CD4-positive, alpha-beta T cell treated with Interleukin-2 at 100 ng/mL for 4 hours (primary cell): ENCODE data around the gene PSG5.
"Not testable (repeated sequence)": the region's sequence is repeated elsewhere in the genome, so short reads cannot be mapped to it uniquely, and the experiment has no call there.

Experiments used
- DNase-seq: peaks from one replicate; pipeline ENCODE4 v3.0.0-alpha.2; 2020; ENCODE audit warnings: low spot score

PSG5 gene

DNA sequence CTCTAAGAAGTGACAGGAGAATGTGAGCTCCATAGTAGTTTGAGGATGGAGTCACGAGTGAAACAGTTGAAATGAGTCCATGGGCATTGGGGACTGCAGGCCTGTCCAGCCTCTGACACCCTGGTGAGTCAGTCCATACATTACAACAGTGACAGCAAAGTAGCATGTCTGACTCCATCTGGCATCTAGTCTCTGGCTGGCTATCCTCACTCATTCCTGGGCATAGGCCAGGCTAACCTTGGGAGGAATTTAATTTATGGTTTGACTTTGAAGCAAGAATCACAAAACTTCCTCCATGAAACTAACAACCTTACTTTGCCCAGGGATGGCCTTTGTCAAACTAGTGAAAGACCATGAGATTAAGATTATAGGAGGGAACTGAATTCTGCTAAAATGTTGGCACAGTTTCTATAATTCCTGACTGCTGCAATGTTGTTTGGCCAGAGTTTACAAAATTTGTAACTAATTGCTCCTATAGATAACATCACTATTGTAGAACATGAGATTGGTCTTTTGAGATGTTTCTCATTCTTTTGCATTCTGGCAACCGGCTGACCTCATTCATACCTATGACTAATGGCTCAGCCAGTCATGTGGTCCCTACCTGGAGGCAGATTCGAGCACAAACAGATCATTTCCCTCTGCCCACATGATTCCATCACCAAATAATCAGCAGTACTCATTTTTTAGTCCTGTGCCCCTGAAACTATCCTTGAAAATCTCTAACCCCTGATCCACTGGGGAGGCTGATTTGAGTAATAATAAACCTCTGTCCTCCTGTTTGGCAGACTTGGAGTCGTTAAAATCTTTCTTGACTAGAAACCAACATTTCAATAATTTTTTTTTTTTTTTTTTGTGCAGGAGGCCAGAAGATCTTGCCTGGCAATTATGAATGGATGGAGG, 4.2 kb downstream of the PSG5 start:
- DNase-seq = not testable (repeated sequence)

DNA sequence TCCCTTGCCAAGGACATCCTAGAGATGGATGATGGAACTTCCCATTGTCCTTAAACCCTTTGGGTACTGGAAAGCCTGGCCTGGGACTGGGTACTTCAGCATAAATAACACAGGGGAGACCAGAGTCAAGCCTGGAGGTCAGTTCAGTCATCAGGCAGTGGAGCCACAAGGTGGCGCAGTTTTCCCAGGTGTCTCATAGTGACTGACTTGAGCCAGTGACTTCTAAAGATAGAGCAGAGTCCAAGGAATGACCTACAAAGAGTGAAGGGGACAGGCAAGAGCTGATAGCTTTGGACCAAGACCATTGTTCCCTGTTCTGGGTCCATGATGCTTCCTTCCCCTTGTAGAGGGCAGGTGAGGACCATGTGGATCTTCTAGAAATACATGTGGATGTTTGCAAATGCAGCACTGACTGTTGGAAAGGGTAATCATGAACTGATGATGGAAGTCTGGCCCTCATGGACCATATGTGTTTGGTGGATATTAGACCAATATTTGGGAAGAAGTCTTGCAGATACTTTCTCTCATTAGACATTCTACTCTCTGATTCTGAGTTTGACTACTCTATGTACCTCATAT, 6.7 kb downstream of the PSG5 start:
- DNase-seq = not testable (repeated sequence)

DNA sequence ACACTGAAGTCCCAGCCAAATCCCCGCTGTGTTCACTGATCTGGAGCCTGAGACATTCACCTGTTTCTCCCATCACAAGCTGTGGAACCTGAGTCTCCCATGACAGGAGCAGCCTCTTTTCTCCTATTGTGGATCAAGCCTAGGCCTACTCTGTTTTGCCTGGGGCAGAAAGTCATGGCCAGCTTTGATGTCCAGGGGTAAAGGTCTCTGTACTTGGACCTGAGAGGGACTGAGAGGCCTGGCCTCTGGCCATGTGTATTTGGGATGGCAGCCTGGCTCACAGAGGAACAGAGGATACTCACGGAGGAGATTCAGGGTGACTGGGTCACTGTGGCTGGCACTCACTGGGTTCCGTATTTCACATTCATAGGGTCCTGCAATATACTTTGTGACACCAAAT, 7.8 kb downstream of the PSG5 start:
- not testable (repeated sequence) for DNase-seq

DNA sequence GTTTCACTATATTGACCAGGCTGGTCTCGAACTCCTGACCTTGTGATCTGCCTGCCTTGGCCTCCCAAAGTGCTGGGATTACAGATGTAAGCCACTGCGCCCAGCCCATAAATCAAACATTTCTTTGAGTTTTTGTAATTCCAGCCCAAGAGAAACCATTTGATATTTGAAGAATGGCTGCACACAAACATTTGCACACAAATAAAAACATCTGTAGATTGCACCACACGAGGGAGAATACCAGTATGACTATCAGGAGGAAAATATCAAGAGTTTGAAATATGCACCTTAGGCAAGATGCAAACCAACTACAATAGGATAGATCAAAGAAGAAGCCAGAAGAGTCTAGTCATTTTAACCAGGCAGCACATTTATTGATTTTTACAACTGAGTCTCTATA, 20.4 kb downstream of the PSG5 start:
- not testable (repeated sequence) for DNase-seq

DNA sequence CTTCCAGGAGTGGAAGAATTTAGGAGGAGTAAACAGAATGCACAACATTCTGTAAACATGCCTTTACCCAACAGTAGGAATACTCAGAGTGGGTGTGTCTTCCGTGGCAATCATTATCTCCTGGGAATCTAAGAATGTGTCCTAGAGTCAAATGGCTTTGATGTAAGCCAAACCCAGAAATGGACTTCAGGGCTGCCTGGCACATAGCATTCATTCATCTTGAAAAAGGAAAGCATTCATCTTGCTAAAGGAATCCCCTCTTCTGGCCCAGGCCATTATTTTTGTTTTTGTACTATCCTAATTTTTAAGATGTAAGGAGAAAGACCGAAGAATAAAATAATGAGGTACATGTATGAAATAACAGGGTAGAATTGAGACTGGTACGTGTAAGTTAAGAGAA, 23.2 kb downstream of the PSG5 start:
- not testable (repeated sequence) for DNase-seq

DNA sequence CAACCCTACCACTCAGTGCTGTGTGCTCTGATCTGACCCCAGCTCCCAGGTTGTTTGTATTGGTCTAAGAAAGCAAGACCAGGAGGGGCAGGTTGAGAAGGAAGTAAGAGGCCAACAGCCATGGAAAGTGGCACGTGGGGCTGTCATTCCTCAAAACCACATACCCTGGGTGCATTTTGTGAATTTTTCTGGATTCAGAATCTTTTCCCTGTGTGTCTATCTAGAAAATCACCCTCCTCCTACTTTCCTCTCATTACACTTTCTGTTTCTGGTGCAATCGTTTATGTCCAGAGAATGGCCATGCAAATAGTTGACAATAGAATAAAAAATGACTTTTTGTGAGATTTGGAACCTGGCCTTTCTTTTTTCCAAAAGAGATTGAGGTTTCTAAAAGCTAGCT, 24.1 kb downstream of the PSG5 start:
- not testable (repeated sequence) for DNase-seq

DNA sequence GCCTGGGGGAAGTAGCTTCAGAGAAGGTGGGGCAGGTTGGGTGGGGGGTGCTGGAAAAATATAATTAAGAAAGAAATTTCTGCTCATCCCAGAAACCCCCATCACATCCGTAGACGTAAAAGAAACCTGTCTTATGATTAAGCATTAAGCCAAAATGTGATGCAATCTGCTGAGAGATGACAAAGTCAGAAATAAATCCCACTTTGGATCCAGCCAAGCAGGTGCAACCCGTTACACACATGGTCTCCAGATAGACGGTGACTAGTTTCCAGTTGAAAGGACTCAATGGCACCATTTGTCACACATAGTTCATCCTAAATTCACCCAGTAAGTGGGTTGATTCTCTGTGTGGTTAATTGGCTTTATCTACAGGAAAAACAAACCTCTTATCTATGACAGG, 34.1 kb downstream of the PSG5 start:
- no peak for DNase-seq

DNA sequence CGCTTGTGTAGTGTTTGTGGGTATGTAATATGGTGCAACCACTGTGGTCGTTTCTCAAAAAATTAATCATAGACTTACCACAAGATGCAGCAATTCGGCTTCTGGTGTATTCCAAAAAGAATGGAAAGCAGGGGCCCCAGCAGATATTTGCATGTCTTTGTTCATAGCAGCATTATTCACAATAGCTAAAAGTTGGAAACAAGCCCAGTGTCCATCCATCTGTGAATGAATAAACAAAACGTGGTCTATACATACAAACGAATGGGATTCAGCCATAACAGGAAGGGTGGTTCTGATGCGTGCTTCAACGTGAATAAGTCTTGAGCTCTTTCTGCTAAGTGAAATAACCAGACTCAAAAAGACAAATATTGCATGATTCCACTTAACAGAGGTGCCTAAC, 36.5 kb downstream of the PSG5 start:
- not testable (repeated sequence) for DNase-seq

DNA sequence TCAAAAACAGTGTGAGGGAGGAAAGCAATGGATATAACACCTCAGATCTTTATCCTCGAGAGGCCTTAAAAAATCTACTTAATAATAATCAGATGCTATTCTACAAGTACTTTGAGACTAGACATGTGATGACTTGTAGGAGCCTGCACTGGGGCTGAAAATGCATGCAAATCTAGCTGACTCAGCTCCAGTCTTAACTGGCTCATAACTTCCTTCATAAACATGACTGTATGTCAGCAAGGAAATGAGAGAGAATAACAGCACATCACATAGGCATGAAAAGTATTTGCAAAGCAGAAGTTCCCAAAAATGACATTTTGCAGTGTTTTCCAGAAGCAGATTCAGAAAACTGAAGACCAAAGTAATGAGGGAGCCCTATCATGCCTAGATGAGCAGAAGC, 38.1 kb downstream of the PSG5 start:
- DNase-seq = no peak

DNA sequence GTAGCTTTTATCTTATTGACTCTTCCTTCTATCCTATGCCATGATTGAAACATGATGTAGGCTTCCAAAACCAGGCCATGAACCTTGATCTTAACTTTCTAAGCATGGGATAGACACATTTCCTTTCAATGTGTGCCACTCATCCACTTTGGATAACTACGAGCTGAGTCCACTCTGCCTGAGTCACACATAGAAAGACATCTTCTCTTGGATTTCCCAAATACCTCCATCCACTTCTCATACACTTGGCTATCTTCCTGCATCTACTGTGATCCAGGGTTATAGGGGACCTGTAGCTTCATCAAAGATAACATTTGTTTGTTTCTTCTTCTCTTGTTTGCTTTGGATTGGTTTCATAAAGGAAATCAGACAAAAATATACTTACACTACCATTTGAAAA, 44.6 kb downstream of the PSG5 start:
- not testable (repeated sequence) for DNase-seq

DNA sequence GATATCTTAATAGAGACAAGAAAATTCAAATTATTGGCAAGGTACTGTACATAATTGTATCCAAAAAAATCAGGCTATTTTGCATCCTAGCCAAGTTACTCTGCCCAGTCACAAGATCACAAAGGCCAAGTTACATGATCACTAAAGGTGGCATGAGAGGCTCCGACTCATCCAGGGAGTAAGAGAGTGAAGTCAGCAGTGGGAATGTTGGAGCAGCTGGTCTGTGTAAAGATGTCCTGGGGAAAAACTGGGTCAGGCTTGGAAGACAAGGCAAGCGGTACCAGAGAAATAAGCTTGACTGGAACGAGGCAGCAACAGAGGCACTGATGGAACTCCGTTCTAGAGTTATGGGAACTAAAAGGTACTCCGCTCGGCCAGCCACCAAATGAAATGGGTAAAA, 53.6 kb downstream of the PSG5 start:
- no peak for DNase-seq

DNA sequence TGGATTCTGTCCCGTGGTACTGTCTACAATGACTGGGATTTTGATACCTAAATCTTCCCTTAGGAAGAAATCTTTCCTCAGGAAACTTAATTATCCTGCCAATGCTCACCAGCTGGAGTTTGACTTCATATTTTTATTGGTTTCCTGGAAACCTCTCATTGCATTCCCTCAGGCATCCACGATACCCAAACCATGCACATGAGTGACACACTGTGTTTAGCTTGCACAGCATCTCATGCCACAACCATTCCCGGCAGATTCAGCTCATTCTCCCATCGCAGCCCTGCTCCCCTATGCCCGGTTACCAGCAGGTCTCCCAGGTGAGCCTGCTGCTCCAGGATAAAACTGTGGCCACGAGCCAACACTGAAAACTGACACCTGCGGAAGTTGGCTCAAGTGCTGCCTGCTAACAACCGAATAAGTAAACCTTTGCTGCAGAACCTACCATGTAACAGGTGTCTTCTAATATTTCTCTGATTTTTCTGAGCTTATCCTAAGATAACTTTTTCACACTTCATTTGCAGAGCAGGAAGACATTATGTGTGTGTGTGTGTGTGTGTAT, 55.0 kb downstream of the PSG5 start:
- DNase-seq = not testable (repeated sequence)

DNA sequence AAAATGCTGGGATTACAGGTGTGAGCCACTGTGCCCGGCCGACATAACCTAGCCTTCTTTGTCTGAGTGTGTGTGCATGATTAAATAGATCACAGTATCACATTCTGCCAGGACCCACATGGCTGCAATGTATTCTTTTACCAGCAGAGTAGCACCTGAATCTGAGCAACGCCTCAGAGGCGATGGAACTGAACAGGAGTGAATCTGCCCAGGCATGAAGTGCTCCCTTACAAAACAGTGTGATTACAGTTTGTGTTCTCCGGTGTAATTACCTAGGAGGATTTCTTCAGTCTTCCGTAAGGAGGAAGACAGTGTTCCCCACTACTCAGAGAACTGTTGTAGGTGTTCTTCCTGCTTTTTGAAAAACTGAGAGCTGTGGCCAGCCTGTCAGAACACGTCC, 57.1 kb downstream of the PSG5 start:
- DNase-seq = not testable (repeated sequence)

DNA sequence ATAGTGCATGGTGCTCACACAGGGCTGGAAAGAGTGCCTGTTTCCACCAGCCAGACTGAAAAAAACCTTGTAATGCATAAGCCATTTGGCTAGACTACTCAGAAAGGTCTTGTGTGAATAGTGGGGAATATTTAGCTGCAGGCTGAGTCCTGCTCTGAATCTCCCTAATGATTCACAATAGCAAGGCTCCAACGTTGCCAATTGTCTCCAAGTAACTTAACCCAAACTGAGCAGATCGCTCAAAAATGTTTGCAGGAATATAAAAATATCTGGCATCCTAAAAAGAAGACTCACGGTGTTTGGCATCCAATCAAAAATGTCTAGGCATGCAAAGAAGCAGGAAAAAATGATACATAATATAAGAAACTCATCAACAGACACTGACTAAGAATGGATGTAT, 59.0 kb downstream of the PSG5 start:
- DNase-seq = not testable (repeated sequence)

DNA sequence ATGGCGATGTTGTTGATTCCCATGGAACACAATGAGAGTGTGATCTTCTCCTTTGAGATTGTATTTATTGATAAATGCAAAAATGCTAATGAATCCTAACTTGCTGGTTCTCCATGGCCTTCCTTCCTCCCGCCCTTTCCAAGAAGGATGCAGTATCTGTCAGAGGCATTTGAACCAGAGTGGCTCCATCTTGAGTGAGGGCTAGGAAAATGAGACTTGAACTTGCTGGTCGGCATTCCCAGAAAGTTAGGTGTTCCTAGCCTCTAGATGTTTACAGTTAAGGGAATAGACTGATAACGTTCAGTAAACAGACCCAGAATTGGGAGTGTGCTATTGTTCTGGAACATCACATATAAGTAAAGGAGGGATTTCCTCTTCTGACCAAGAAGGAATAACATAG, 59.6 kb downstream of the PSG5 start:
- DNase-seq = no peak

DNA sequence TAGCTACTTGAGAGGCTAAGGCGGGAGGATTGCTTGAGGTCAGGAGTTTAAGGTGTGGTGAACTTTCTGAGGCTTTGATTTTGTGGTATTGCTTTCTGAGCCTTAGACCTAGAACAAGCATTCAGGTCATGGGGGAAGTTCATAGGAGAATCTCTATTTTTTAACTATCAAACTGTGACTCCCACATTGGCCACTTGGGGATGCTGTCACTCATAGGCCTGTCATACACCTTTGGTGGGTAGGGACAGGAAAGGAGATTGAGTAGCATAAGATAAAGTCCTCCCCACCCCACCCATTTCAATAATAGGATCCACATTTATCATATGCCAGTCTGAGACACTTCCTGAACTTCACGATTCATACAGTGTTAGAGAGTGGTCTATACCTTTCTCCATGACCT, 62.0 kb downstream of the PSG5 start:
- DNase-seq = no peak

DNA sequence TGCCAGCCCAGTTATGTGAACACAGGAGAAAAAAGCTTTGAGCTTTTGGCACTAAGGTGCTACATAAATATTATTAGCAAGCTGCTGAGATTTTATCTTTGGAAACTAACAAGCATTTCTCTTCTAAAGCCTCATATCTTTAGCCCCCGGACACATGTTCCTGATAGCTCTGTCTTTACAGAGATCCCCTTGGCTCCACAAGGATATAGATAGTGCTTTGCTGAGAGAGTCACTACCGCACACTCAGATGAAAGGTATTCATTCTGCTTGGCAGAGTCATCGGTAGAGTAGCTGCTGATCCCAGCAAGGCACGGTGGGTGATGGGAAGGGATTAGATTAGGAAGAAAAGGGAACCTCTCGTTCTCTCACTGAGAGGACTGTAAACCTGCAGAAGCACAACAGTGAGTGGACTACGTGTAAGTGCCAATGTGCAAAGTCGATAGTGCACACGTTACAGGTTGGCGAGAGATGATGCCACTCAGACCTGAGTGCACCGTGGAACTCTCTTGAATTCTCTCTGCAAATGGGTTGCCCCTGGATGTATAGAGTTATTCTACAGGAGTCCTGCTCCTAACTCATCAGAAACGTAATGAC, 65.8 kb downstream of the PSG5 start:
- DNase-seq = not testable (repeated sequence)

DNA sequence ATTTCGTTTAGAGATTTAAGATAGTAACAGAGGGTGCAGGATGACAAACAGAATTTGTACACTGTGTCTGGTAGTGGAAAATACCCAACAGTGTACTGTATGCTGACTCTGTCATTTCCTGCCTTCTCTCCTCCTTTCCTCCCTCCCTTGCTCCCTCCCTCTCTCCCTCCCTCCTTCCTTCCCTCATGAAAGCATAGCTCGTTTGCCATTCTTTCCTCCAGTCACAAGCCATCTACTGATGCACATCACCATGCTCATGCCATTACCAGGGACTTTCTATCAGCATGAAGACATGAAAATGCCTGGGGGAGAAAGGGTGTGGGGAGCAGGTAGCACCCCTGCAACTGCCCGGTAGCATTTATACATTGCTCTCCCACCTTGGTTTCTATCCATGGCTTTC, 66.8 kb downstream of the PSG5 start:
- not testable (repeated sequence) for DNase-seq
